Liver (tissue), 9 donors: ENCODE data around the gene CD300E. TPM values are rescaled to one million over a fixed set of nuclear protein-coding genes. Genes with fewer than 3 reads are reported as not detected.

Experiments
- DNase-seq: peaks from one replicate; pipeline ENCODE4 v3.0.0-alpha.2; 2017; ENCODE audit warnings: low spot score
- H3K27ac ChIP-seq, 2 donors: one replicate each; pipeline ENCODE4 v1.7.0; 2013; ENCODE audit warnings: inconsistent platforms in 2 of 2, low read length in 2 of 2, control low read depth in 1 of 2, low read depth in 1 of 2, mild to moderate bottlenecking in 1 of 2
- H3K27me3 ChIP-seq, 4 donors: one replicate each; pipeline versions ENCODE4 v1.6.1 to v1.7.0; 2013; ENCODE audit warnings: low read length in 3 of 4, inconsistent platforms in 1 of 4, mild to moderate bottlenecking in 1 of 4, moderate library complexity in 1 of 4; ENCODE audit not compliant: control insufficient read depth in 4 of 4, insufficient read depth in 4 of 4
- H3K36me3 ChIP-seq, 4 donors: one replicate each; pipeline versions ENCODE4 v1.6.1 to v1.7.0; 2013; ENCODE audit warnings: low read length in 3 of 4, mild to moderate bottlenecking in 3 of 4, low read depth in 1 of 4, moderate library complexity in 1 of 4; ENCODE audit not compliant: control insufficient read depth in 4 of 4, insufficient read depth in 3 of 4
- H3K4me1 ChIP-seq, 4 donors: one replicate each; pipeline versions ENCODE4 v1.6.1 to v1.7.0; 2013; ENCODE audit warnings: low read length in 3 of 4, mild to moderate bottlenecking in 3 of 4, moderate library complexity in 1 of 4; ENCODE audit not compliant: control insufficient read depth in 4 of 4, insufficient read depth in 4 of 4
- H3K4me3 ChIP-seq, 3 donors: one replicate each; pipeline versions ENCODE4 v1.6.1 to v1.7.0; 2013; ENCODE audit warnings: low read length in 3 of 3, control low read depth in 1 of 3, low read depth in 1 of 3, mild to moderate bottlenecking in 1 of 3
- H3K9ac ChIP-seq, 2 donors: one replicate each; pipeline ENCODE4 v1.7.0; 2013; ENCODE audit warnings: low read length in 2 of 2, mild to moderate bottlenecking in 2 of 2, moderate library complexity in 2 of 2, control low read depth in 1 of 2, low read depth in 1 of 2
- H3K9me3 ChIP-seq, 4 donors: one replicate each; pipeline versions ENCODE4 v1.6.1 to v1.7.0; 2013; ENCODE audit warnings: low read length in 3 of 4; ENCODE audit not compliant: control insufficient read depth in 4 of 4
- ATF3 ChIP-seq: IDR thresholded peaks from 2 replicates; pipeline ENCODE4 v1.6.1; 2016; ENCODE audit warnings: antibody characterized with exemption
- EGR1 ChIP-seq, 2 donors: IDR thresholded peaks; 2 replicates each; pipeline ENCODE4 v1.6.1; 2016 to 2018; ENCODE audit warnings: antibody characterized with exemption in 2 of 2, low read depth in 2 of 2
- FOXA1 ChIP-seq: IDR thresholded peaks from 2 replicates; pipeline ENCODE4 v1.6.1; 2016; ENCODE audit warnings: antibody characterized with exemption
- FOXA2 ChIP-seq: IDR thresholded peaks from 2 replicates; pipeline ENCODE4 v1.6.1; 2016; ENCODE audit warnings: antibody characterized with exemption
- GABPA ChIP-seq, 2 donors: IDR thresholded peaks in 1 of 2; conservative IDR thresholded peaks in 1 of 2; 2 replicates each; pipeline ENCODE4 v1.6.1; 2016; ENCODE audit warnings: antibody characterized with exemption in 2 of 2, mild to moderate bottlenecking in 1 of 2, moderate library complexity in 1 of 2
- HNF4A ChIP-seq, 2 donors: conservative IDR thresholded peaks; 2 replicates each; pipeline ENCODE4 v1.6.1; 2016; ENCODE audit warnings: antibody characterized with exemption in 2 of 2, mild to moderate bottlenecking in 2 of 2
- JUND ChIP-seq, 2 donors: IDR thresholded peaks; 2 replicates each; pipeline ENCODE4 v1.6.1; 2016; ENCODE audit warnings: antibody characterized with exemption in 2 of 2
- NR2F2 ChIP-seq: IDR thresholded peaks from 2 replicates; pipeline ENCODE4 v1.6.1; 2016; ENCODE audit warnings: antibody characterized with exemption
- RAD21 ChIP-seq, 2 donors: IDR thresholded peaks; 2 replicates each; pipeline ENCODE4 v1.6.1; 2016; ENCODE audit warnings: antibody characterized with exemption in 2 of 2, mild to moderate bottlenecking in 2 of 2
- REST ChIP-seq: IDR thresholded peaks from 2 replicates; pipeline ENCODE4 v1.6.1; 2016; ENCODE audit warnings: antibody characterized with exemption, mild to moderate bottlenecking
- RXRA ChIP-seq, 2 donors: IDR thresholded peaks; 2 replicates each; pipeline ENCODE4 v1.6.1; 2017 to 2018; ENCODE audit warnings: antibody characterized with exemption in 2 of 2, mild to moderate bottlenecking in 1 of 2
- SP1 ChIP-seq: IDR thresholded peaks from 2 replicates; pipeline ENCODE4 v1.6.1; 2018; ENCODE audit warnings: antibody characterized with exemption, mild to moderate bottlenecking
- TAF1 ChIP-seq: conservative IDR thresholded peaks from 2 replicates; pipeline ENCODE4 v1.6.1; 2016; ENCODE audit warnings: antibody characterized with exemption, mild to moderate bottlenecking
- WGBS: extraction: QIAGEN DNeasy Blood & Tissue Kit; methylation state at CpG from one replicate; pipeline ENCODE4 v1.1.7; 2013; 5-methylcytosine and 5-hydroxymethylcytosine counted together
- polyA plus RNA-seq, 2 donors: library from polyadenylated mRNA; stranded (reverse) in 1 of 2; unstranded in 1 of 2; fragments of 200-250 nt in 1 of 2; fragments of >200 nt in 1 of 2; fragmentation: Nextera tagmentation in 1 of 2; extraction: Ambion mirVana in 1 of 2; gene quantifications; one replicate each; pipeline versions ENCODE4 v1.2.1 to v1.2.3, GENCODE V29; 2013 to 2015
- total RNA-seq, 2 donors: library from RNA; depleted of rRNA; stranded (reverse); fragments of >200 nt; gene quantifications; one replicate each; pipeline ENCODE4 v1.2.3, GENCODE V29; 2014
- donor health status: healthy.
- donor health status: healthy.
- donor health status: healthy.
- donor health status: healthy.
- donor health status: healthy.

The CD300E gene
- total and polyA plus RNA-seq, 4 donors: 0.07 to 0.75 (median 0.34) TPM

- WGBS: 63% methylated on average over 5 of the region's 5 CpGs
- Histone ChIP-seq H3K4me3 (no peak overlapping the region), H3K9me3 (no peaks in the 10 kb centered on the region), H3K36me3 (no peaks in the 10 kb centered on the region), H3K27me3 (peaks cover 0 to 2% (median 1%) of the 10 kb centered on the region in 4 donors), H3K9ac (no peak overlapping the region), H3K4me1 (no peaks in the 10 kb centered on the region), H3K27ac (no peak overlapping the region)
- DNase-seq: no peak
- TF ChIP-seq RXRA (IDR thresholded peaks at IDR 0.05): no peak
- no peak for TF ChIP-seq GABPA (IDR thresholded peaks at IDR 0.05 in 1 of 2, conservative IDR thresholded peaks at IDR 0.05 in 1 of 2)
- TF ChIP-seq RAD21 (IDR thresholded peaks at IDR 0.05): no peak
- TF ChIP-seq EGR1 (IDR thresholded peaks at IDR 0.05; ENCODE audit: low read depth in 2 of 2): no peak
- TF ChIP-seq FOXA2: no peak
- no peak for TF ChIP-seq FOXA1
- no peak for TF ChIP-seq ATF3
- no peak for TF ChIP-seq TAF1
Measured at GRCh38 chr17:74565126-74565525, 58.4 kb downstream of the CD300E start.

GRCh38 chr17:74563358-74563757, 60.2 kb downstream of the CD300E start:
- Histone ChIP-seq H3K27me3 (peaks cover 0 to 2% (median 1%) of the 10 kb centered on the region in 4 donors), H3K36me3 (no peaks in the 10 kb centered on the region)
- whole genome bisulfite sequencing: 91% methylated on average over 1 of the region's 1 CpG

GRCh38 chr17:74561586-74561985, 62.0 kb downstream of the CD300E start:
- H3K27me3 ChIP-seq: peaks cover 0 to 2% (median 1%) of the 10 kb centered on the region in 4 donors
- no peaks in the 10 kb centered on the region for H3K9me3 ChIP-seq
- WGBS: 58% methylated on average over 3 of the region's 3 CpGs
- no peak overlapping the region for H3K27ac ChIP-seq
- H3K36me3 ChIP-seq: no peaks in the 10 kb centered on the region
- TF ChIP-seq SP1: no peak
- TF ChIP-seq REST: no peak
- TF ChIP-seq GABPA (IDR thresholded peaks at IDR 0.05 in 1 of 2, conservative IDR thresholded peaks at IDR 0.05 in 1 of 2): no peak
- no peak for TF ChIP-seq TAF1
- no peak for TF ChIP-seq NR2F2
- no peak for TF ChIP-seq JUND (IDR thresholded peaks at IDR 0.05)
- H3K9ac ChIP-seq: no peak overlapping the region
- DNase-seq: no peak
- no peak overlapping the region for H3K4me3 ChIP-seq
- no peaks in the 10 kb centered on the region for H3K4me1 ChIP-seq

More at GRCh38 chr17:74563358-74563757, 60.2 kb downstream of the CD300E start:
- H3K4me3 ChIP-seq: no peak overlapping the region
- no peak for DNase-seq
- H3K9ac ChIP-seq: no peak overlapping the region
- H3K27ac ChIP-seq: no peak overlapping the region
- no peaks in the 10 kb centered on the region for H3K9me3 ChIP-seq
- H3K4me1 ChIP-seq: no peaks in the 10 kb centered on the region
- TF ChIP-seq EGR1 (IDR thresholded peaks at IDR 0.05; ENCODE audit: low read depth in 2 of 2) (no peak), FOXA2 (no peak), ATF3 (no peak), FOXA1 (no peak), JUND (IDR thresholded peaks at IDR 0.05) (no peak), HNF4A (conservative IDR thresholded peaks at IDR 0.05) (no peak)

Other genes with a start within 250 kb of the CD300E start
- 10 to 100 TPM; 34.2 to 86.3 TPM for gene GPRC5C, start 191.7 kb downstream of the CD300E start, total RNA-seq
- 100 to 1,000 TPM; 153 to 195 TPM for gene GPRC5C, start 191.7 kb downstream of the CD300E start, polyA plus RNA-seq
- 10 to 100 TPM in 1 of 2 donors, 1 to 10 TPM in 1; 9.0 to 11.5 TPM for gene CD300A, start 157.1 kb downstream of the CD300E start, total RNA-seq
- gene CD300A, start 157.1 kb downstream of the CD300E start, polyA plus RNA-seq: 1 to 10 TPM; 2.2 to 7.0 TPM
- gene CD300LB, start 92.3 kb downstream of the CD300E start, total RNA-seq: under 1 TPM; 0.08 to 0.33 TPM
- under 1 TPM in 1 of 2 donors, not detected in 1; 0.09 TPM for gene CD300LB, start 92.3 kb downstream of the CD300E start, polyA plus RNA-seq
- gene CD300C, start 77.6 kb downstream of the CD300E start, total RNA-seq: 1 to 10 TPM in 1 of 2 donors, under 1 TPM in 1; 0.92 to 1.5 TPM
- gene CD300C, start 77.6 kb downstream of the CD300E start, polyA plus RNA-seq: 1 to 10 TPM in 1 of 2 donors, under 1 TPM in 1; 0.17 to 1.2 TPM
- gene CD300H, start 56.2 kb downstream of the CD300E start, total RNA-seq: under 1 TPM in 1 of 2 donors, not detected in 1; 0.47 TPM
- not detected for gene CD300H, start 56.2 kb downstream of the CD300E start, polyA plus RNA-seq
- under 1 TPM in 1 of 2 donors, not detected in 1; 0.08 TPM for gene CD300LD, start 31.5 kb downstream of the CD300E start, total RNA-seq
- gene CD300LD, start 31.5 kb downstream of the CD300E start, polyA plus RNA-seq: not detected
- gene CD300LF, start 89.2 kb upstream of the CD300E start, total RNA-seq: 1 to 10 TPM; 1.5 to 1.9 TPM
- gene CD300LF, start 89.2 kb upstream of the CD300E start, polyA plus RNA-seq: under 1 TPM; 0.13 to 0.55 TPM
- gene RAB37, start 113.5 kb upstream of the CD300E start, total RNA-seq: 1 to 10 TPM; 5.1 to 5.3 TPM
- 1 to 10 TPM; 5.9 to 8.8 TPM for gene RAB37, start 113.5 kb upstream of the CD300E start, polyA plus RNA-seq
- gene NHERF1, start 124.9 kb upstream of the CD300E start, total RNA-seq: 10 to 100 TPM; 38.1 to 84.1 TPM
- gene NHERF1, start 124.9 kb upstream of the CD300E start, polyA plus RNA-seq: 100 to 1,000 TPM; 105 to 160 TPM
- 10 to 100 TPM in 1 of 2 donors, 1 to 10 TPM in 1; 8.1 to 25.5 TPM for gene NAT9, start 152.6 kb upstream of the CD300E start, total RNA-seq
- 10 to 100 TPM; 15.7 to 18.4 TPM for gene NAT9, start 152.6 kb upstream of the CD300E start, polyA plus RNA-seq
- gene GRIN2C, start 236.1 kb upstream of the CD300E start, total RNA-seq: under 1 TPM in 1 of 2 donors, not detected in 1; 0.09 TPM
- gene GRIN2C, start 236.1 kb upstream of the CD300E start, polyA plus RNA-seq: under 1 TPM; 0.03 to 0.10 TPM
- 1 to 10 TPM; 3.9 to 5.3 TPM for gene FDXR, start 249.3 kb upstream of the CD300E start, total RNA-seq
- gene FDXR, start 249.3 kb upstream of the CD300E start, polyA plus RNA-seq: 10 to 100 TPM in 1 of 2 donors, 1 to 10 TPM in 1; 3.9 to 10.1 TPM